Measurements from ENCODE around the gene ITIH6. TPM values are rescaled to one million over a fixed set of nuclear protein-coding genes. Genes with fewer than 3 reads are reported as not detected.

The ITIH6 gene
- total RNA-seq, 1 donor from 2014 or later, result not detected

- DNase-seq (ENCODE audit: low read depth, low spot score), result no peak
Measured at GRCh38 chrX:54721424-54721823, 76.6 kb downstream of the ITIH6 start.

GRCh38 chrX:54715621-54716020 is 82.4 kb downstream of the ITIH6 start:
- DNase-seq (ENCODE audit: low read depth, low spot score), result no peak

- no peak for DNase-seq (ENCODE audit: low read depth, low spot score)
Measured at GRCh38 chrX:54714424-54714823, 83.6 kb downstream of the ITIH6 start.

- no peak for DNase-seq (ENCODE audit: low read depth, low spot score)
Measured at GRCh38 chrX:54711735-54712134, 86.3 kb downstream of the ITIH6 start.

GRCh38 chrX:54710920-54711319 is 87.1 kb downstream of the ITIH6 start:
- DNase-seq (ENCODE audit: low read depth, low spot score), result no peak

- DNase-seq (ENCODE audit: low read depth, low spot score), result no peak
Measured at GRCh38 chrX:54708404-54708803, 89.7 kb downstream of the ITIH6 start.

Other genes with a start within 250 kb of the ITIH6 start
- 177 and 219 TPM in 2 replicates for gene MAGED2, start 9.5 kb upstream of the ITIH6 start, total RNA-seq
- gene TRO, start 122.6 kb upstream of the ITIH6 start, total RNA-seq, result 1.6 and 7.2 TPM in 2 replicates
- gene PFKFB1, start 195.9 kb upstream of the ITIH6 start, total RNA-seq, result not detected in 2 replicates
- 9.9 and 11.4 TPM in 2 replicates for gene APEX2, start 202.1 kb upstream of the ITIH6 start, total RNA-seq
- gene ALAS2, start 232.7 kb upstream of the ITIH6 start, total RNA-seq, result not detected in 2 replicates